ENCODE data around the gene SERPINA3. TPM values are rescaled to one million over a fixed set of nuclear protein-coding genes. Genes with fewer than 3 reads are reported as not detected.

SERPINA3 gene
- total RNA-seq, 2 donors from 2014 or later = 396 to 1,783 TPM

- 55 to 59% methylated on average over 4 of the region's 4 CpGs for WGBS, 2 donors
- Histone ChIP-seq H3K27me3 (no peaks in the 10 kb centered on the region), H3K9me3 (no peaks in the 10 kb centered on the region), H3K27ac (no peak overlapping the region), H3K4me1 (no peaks in the 10 kb centered on the region), H3K36me3 (replicated peaks in 1 of 2; ENCODE audit: insufficient read depth in 1 of 2, low read depth in 2 of 2) (no peaks in the 10 kb centered on the region), H3K4me3 (no peak overlapping the region)
- intact Hi-C loops (cut with DNase I) = no loop called here
- no peak for ATAC-seq
- no peak for DNase-seq
- TF ChIP-seq POLR2A (IDR thresholded peaks at IDR 0.05) (no peak), CTCF (IDR thresholded peaks at IDR 0.05) (no peak)
These were observed 52.9 kb downstream of the SERPINA3 start for GRCh38 chr14:94665121-94665520.

GRCh38 chr14:94665544-94665943 is 53.4 kb downstream of the SERPINA3 start:
- DNase-seq = no peak
- ATAC-seq = no peak
- 47 to 51% methylated on average over 2 of the region's 2 CpGs for WGBS, 2 donors
- Histone ChIP-seq H3K9me3 (no peaks in the 10 kb centered on the region), H3K4me3 (no peak overlapping the region), H3K27me3 (no peaks in the 10 kb centered on the region), H3K27ac (no peak overlapping the region), H3K4me1 (no peaks in the 10 kb centered on the region), H3K36me3 (replicated peaks in 1 of 2; ENCODE audit: insufficient read depth in 1 of 2, low read depth in 2 of 2) (no peaks in the 10 kb centered on the region)
- intact Hi-C loops (cut with DNase I) = no loop called here
- no peak for TF ChIP-seq POLR2A (IDR thresholded peaks at IDR 0.05)
- TF ChIP-seq CTCF (IDR thresholded peaks at IDR 0.05) = no peak

- 75 to 79% methylated on average over 11 of the region's 11 CpGs for WGBS, 2 donors
- Histone ChIP-seq H3K27ac (no peak overlapping the region), H3K27me3 (no peaks in the 10 kb centered on the region), H3K9me3 (no peaks in the 10 kb centered on the region), H3K36me3 (replicated peaks in 1 of 2; ENCODE audit: insufficient read depth in 1 of 2, low read depth in 2 of 2) (no peaks in the 10 kb centered on the region), H3K4me1 (no peaks in the 10 kb centered on the region), H3K4me3 (no peak overlapping the region)
- ATAC-seq (no peak), DNase-seq (no peak)
- intact Hi-C loops (cut with DNase I) = no loop called here
- no peak for TF ChIP-seq POLR2A (IDR thresholded peaks at IDR 0.05)
- no peak for TF ChIP-seq CTCF (IDR thresholded peaks at IDR 0.05)
These were observed 58.6 kb downstream of the SERPINA3 start for GRCh38 chr14:94670692-94671285.

GRCh38 chr14:94671870-94672444 is 59.8 kb downstream of the SERPINA3 start:
- no peaks in the 10 kb centered on the region for H3K36me3 ChIP-seq (replicated peaks in 1 of 2; ENCODE audit: insufficient read depth in 1 of 2, low read depth in 2 of 2)
- H3K27me3 ChIP-seq = no peaks in the 10 kb centered on the region
- no peak for ATAC-seq
- DNase-seq = peak in 1 of 4 donors; percentile 65
- H3K27ac ChIP-seq = no peak overlapping the region
- no peaks in the 10 kb centered on the region for H3K4me1 ChIP-seq
- WGBS, 2 donors = 86% methylated on average over 4 to 7 of the region's 7 CpGs
- no peaks in the 10 kb centered on the region for H3K9me3 ChIP-seq
- no peak for TF ChIP-seq POLR2A (IDR thresholded peaks at IDR 0.05)
- TF ChIP-seq CTCF (IDR thresholded peaks at IDR 0.05) = peak in 2 of 7 experiments; percentile 29 to 62
- intact Hi-C loops (cut with DNase I) = no loop called here
- no peak overlapping the region for H3K4me3 ChIP-seq

GRCh38 chr14:94673071-94673470 is 60.9 kb downstream of the SERPINA3 start:
- WGBS, 2 donors = 86 to 92% methylated on average over 6 to 7 of the region's 7 CpGs
- Histone ChIP-seq H3K9me3 (no peaks in the 10 kb centered on the region), H3K4me1 (no peaks in the 10 kb centered on the region), H3K4me3 (no peak overlapping the region), H3K36me3 (replicated peaks in 1 of 2; ENCODE audit: insufficient read depth in 1 of 2, low read depth in 2 of 2) (no peaks in the 10 kb centered on the region), H3K27ac (no peak overlapping the region), H3K27me3 (no peaks in the 10 kb centered on the region)
- ATAC-seq (no peak), DNase-seq (peak in 1 of 4 donors; percentile 4)
- intact Hi-C loops (cut with DNase I) = no loop called here
- TF ChIP-seq POLR2A (IDR thresholded peaks at IDR 0.05) (no peak), CTCF (IDR thresholded peaks at IDR 0.05) (no peak)
